NB4 (cell line): ENCODE results near the gene MYADML2.

ENCODE experiments used
- DNase-seq: peaks from one replicate; pipeline ENCODE4 v3.0.0; 2010; ENCODE audit warnings: low read depth
- H3K4me3 ChIP-seq: one replicate; pipeline ENCODE4 v1.5.1; 2011; ENCODE audit warnings: mild to moderate bottlenecking, low read depth, low read length, moderate library complexity
- CTCF ChIP-seq: IDR thresholded peaks from one replicate; pipeline ENCODE4 v1.5.1; 2012; ENCODE audit warnings: low read depth, low read length
- MYC ChIP-seq: IDR thresholded peaks from 2 replicates; pipeline ENCODE4 v1.6.1; 2011; ENCODE audit warnings: low read depth, low read length

MYADML2 gene

GRCh38 chr17:81890447-81891302, 56.4 kb downstream of the MYADML2 start:
- peak overlapping the region; percentile 94 for H3K4me3 ChIP-seq
- peak; percentile 55 for DNase-seq
- TF ChIP-seq MYC (peak; percentile 19; the same call in 1 of the 2 replicates), CTCF (no peak)
